HCT116 (cell line): Measurements from ENCODE around the gene OPN4.

Experiments
- EZH2 ChIP-seq: fragments of 200-600 bp; sonication (generic); IDR thresholded peaks from 2 replicates; pipeline ENCODE4 v1.6.1; 2017; ENCODE audit warnings: antibody characterized with exemption, mixed run types
- EZH2phosphoT487 ChIP-seq: fragments of 200-600 bp; IDR thresholded peaks from 2 replicates; pipeline ENCODE4 v1.6.1; 2018; ENCODE audit warnings: antibody characterized with exemption, borderline replicate concordance
- POLR2A ChIP-seq: IDR thresholded peaks from 2 replicates; pipeline ENCODE4 v1.7.0; 2011; ENCODE audit warnings: borderline replicate concordance; ENCODE audit not compliant: insufficient read depth, insufficient read length; ENCODE audit errors: extremely low read depth
- POLR2AphosphoS5 ChIP-seq: IDR thresholded peaks from 2 replicates; pipeline ENCODE4 v1.6.1; 2011; ENCODE audit warnings: mild to moderate bottlenecking, low read depth, low read length, moderate library complexity
- RAD21 ChIP-seq: IDR thresholded peaks from 2 replicates; pipeline ENCODE4 v1.6.1; 2012; ENCODE audit warnings: low read depth, mild to moderate bottlenecking
- SIN3A ChIP-seq: IDR thresholded peaks from 2 replicates; pipeline ENCODE4 v1.6.1; 2012; ENCODE audit warnings: low read depth
- SP1 ChIP-seq: IDR thresholded peaks from 2 replicates; pipeline ENCODE4 v1.6.1; 2012; ENCODE audit warnings: low read depth
- YY1 ChIP-seq: IDR thresholded peaks from 2 replicates; pipeline ENCODE4 v1.6.1; 2011; ENCODE audit warnings: low read length, low read depth, moderate library complexity, mild to moderate bottlenecking; ENCODE audit not compliant: insufficient replicate concordance; ENCODE audit errors: extremely low read depth
- ZFX ChIP-seq: fragments of 450-650 bp; IDR thresholded peaks from 2 replicates; pipeline ENCODE4 v1.6.1; 2017
- TF ChIP-seq, protein P1 (sequence below): IDR thresholded peaks from 2 replicates; pipeline ENCODE4 v1.6.1; 2011; ENCODE audit warnings: mild to moderate bottlenecking, low read length, moderate library complexity; ENCODE audit not compliant: insufficient replicate concordance; ENCODE audit errors: extremely low read depth
- TF ChIP-seq, protein P2 (sequence below): IDR thresholded peaks from 2 replicates; pipeline ENCODE4 v1.6.1; 2012; ENCODE audit warnings: low read depth
- TF ChIP-seq, protein P3 (sequence below), 3 experiments: fragments of 200-600 bp in 1 of 3; sonication (generic) in 1 of 3; IDR thresholded peaks in 2 of 3; conservative IDR thresholded peaks in 1 of 3; 2 replicates each; pipeline ENCODE4 v1.5.1; 2012 to 2017; ENCODE audit warnings: low read depth in 2 of 3, low read length in 2 of 3, antibody characterized with exemption in 1 of 3, borderline replicate concordance in 1 of 3, control low read depth in 1 of 3, mild to moderate bottlenecking in 1 of 3, mixed read lengths in 1 of 3, mixed run types in 1 of 3, moderate library complexity in 1 of 3; ENCODE audit not compliant: insufficient read depth in 1 of 3
- TF ChIP-seq, protein P4 (sequence below): IDR thresholded peaks from 2 replicates; pipeline ENCODE4 v1.6.1; 2012
- TF ChIP-seq, protein P5 (sequence below): IDR thresholded peaks from 2 replicates; pipeline ENCODE4 v1.6.1; 2012

DNA sequence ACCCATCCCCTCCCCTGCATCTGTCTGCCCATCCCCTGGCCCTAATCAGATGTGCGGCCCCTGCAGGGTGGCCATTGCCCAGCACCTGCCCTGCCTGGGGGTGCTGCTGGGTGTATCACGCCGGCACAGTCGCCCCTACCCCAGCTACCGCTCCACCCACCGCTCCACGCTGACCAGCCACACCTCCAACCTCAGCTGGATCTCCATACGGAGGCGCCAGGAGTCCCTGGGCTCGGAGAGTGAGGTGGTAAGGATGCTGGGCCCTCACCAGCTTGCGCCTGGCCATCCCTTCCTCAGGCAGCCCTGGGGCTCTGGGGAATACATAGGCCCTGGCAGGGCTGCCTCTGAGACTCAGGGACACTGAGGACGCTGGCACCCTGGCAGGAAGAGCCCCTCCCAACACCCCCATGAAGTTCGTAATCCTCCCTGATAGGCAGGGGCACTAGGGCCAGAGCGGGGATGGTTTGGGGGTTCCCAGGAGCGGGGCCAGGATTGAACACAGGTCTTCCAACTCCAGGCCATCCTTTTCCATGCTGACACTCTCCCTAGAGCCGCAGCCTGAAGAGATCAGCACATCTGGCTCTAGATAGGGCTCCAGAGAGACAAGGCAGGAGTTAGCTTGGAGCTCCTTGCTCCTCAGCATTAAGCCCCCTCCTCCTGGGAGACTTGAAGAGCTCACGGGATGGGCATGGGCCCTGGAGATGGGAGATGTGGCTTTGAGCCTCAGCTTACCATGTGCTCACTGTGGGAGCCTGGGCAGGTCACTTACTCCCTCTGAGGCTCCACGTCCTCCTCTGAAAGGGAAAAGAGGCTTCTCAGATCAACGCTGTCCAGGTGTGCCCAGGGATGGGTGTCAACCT is 8.1 kb downstream of the OPN4 start:
- TF ChIP-seq RAD21 (no peak), POLR2A (no peak), SP1 (no peak), EZH2 (no peak), POLR2AphosphoS5 (no peak), YY1 (no peak), EZH2phosphoT487 (no peak), SIN3A (no peak), ZFX (no peak)
- TF ChIP-seq, protein P1, sequence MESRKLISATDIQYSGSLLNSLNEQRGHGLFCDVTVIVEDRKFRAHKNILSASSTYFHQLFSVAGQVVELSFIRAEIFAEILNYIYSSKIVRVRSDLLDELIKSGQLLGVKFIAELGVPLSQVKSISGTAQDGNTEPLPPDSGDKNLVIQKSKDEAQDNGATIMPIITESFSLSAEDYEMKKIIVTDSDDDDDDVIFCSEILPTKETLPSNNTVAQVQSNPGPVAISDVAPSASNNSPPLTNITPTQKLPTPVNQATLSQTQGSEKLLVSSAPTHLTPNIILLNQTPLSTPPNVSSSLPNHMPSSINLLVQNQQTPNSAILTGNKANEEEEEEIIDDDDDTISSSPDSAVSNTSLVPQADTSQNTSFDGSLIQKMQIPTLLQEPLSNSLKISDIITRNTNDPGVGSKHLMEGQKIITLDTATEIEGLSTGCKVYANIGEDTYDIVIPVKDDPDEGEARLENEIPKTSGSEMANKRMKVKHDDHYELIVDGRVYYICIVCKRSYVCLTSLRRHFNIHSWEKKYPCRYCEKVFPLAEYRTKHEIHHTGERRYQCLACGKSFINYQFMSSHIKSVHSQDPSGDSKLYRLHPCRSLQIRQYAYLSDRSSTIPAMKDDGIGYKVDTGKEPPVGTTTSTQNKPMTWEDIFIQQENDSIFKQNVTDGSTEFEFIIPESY, result no peak
- TF ChIP-seq, protein P2, sequence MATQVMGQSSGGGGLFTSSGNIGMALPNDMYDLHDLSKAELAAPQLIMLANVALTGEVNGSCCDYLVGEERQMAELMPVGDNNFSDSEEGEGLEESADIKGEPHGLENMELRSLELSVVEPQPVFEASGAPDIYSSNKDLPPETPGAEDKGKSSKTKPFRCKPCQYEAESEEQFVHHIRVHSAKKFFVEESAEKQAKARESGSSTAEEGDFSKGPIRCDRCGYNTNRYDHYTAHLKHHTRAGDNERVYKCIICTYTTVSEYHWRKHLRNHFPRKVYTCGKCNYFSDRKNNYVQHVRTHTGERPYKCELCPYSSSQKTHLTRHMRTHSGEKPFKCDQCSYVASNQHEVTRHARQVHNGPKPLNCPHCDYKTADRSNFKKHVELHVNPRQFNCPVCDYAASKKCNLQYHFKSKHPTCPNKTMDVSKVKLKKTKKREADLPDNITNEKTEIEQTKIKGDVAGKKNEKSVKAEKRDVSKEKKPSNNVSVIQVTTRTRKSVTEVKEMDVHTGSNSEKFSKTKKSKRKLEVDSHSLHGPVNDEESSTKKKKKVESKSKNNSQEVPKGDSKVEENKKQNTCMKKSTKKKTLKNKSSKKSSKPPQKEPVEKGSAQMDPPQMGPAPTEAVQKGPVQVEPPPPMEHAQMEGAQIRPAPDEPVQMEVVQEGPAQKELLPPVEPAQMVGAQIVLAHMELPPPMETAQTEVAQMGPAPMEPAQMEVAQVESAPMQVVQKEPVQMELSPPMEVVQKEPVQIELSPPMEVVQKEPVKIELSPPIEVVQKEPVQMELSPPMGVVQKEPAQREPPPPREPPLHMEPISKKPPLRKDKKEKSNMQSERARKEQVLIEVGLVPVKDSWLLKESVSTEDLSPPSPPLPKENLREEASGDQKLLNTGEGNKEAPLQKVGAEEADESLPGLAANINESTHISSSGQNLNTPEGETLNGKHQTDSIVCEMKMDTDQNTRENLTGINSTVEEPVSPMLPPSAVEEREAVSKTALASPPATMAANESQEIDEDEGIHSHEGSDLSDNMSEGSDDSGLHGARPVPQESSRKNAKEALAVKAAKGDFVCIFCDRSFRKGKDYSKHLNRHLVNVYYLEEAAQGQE, result no peak
- TF ChIP-seq, protein P3, sequence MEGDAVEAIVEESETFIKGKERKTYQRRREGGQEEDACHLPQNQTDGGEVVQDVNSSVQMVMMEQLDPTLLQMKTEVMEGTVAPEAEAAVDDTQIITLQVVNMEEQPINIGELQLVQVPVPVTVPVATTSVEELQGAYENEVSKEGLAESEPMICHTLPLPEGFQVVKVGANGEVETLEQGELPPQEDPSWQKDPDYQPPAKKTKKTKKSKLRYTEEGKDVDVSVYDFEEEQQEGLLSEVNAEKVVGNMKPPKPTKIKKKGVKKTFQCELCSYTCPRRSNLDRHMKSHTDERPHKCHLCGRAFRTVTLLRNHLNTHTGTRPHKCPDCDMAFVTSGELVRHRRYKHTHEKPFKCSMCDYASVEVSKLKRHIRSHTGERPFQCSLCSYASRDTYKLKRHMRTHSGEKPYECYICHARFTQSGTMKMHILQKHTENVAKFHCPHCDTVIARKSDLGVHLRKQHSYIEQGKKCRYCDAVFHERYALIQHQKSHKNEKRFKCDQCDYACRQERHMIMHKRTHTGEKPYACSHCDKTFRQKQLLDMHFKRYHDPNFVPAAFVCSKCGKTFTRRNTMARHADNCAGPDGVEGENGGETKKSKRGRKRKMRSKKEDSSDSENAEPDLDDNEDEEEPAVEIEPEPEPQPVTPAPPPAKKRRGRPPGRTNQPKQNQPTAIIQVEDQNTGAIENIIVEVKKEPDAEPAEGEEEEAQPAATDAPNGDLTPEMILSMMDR (IDR thresholded peaks at IDR 0.05 in 2 of 3, conservative IDR thresholded peaks at IDR 0.05 in 1 of 3; ENCODE audit: borderline replicate concordance in 1 of 3, insufficient read depth in 1 of 3, low read depth in 2 of 3, low read length in 2 of 3), result no peak
- TF ChIP-seq, protein P4, sequence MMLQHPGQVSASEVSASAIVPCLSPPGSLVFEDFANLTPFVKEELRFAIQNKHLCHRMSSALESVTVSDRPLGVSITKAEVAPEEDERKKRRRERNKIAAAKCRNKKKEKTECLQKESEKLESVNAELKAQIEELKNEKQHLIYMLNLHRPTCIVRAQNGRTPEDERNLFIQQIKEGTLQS, result no peak
- TF ChIP-seq, protein P5, sequence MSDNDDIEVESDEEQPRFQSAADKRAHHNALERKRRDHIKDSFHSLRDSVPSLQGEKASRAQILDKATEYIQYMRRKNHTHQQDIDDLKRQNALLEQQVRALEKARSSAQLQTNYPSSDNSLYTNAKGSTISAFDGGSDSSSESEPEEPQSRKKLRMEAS, result no peak
